ENCODE data around the gene ANGPTL3. TPM values are rescaled to one million over a fixed set of nuclear protein-coding genes. Genes with fewer than 3 reads are reported as not detected.

ANGPTL3 gene
- total and polyA plus RNA-seq, 10 of the 15 experiments (the other 5 are each of a cell fraction or from before 2014, with no cell fraction given) = 0.05 to 0.15 (median 0.07) TPM; not detected in 7

GRCh38 chr1:62652387-62652786, 55.1 kb downstream of the ANGPTL3 start:
- RAD21 ChIA-PET (ENCODE audit: unreplicated experiment) = no interaction called here
- no peaks in the 10 kb centered on the region for H3K27me3 ChIP-seq (replicated peaks in 1 of 2; ENCODE audit: control insufficient read depth in 2 of 2, insufficient read depth in 2 of 2, low read length in 1 of 2)
- no peak overlapping the region for H3K27ac ChIP-seq (ENCODE audit: control insufficient read depth, insufficient read depth)
- TF ChIP-seq HDAC6 (IDR thresholded peaks at IDR 0.05; ENCODE audit: unreplicated experiment) = no peak
- TF ChIP-seq TCF7 (IDR thresholded peaks at IDR 0.05; ENCODE audit: borderline replicate concordance) = no peak
- no peak for TF ChIP-seq STAT3 (IDR thresholded peaks at IDR 0.05; ENCODE audit: low read depth, low read length)
- TF ChIP-seq IRF4 (IDR thresholded peaks at IDR 0.05; ENCODE audit: low read depth, low read length) = no peak
- no peak for TF ChIP-seq SREBF1 (IDR thresholded peaks at IDR 0.05; ENCODE audit: low read length)
- no peak for TF ChIP-seq SUZ12 (IDR thresholded peaks at IDR 0.05; ENCODE audit: unreplicated experiment)
- TF ChIP-seq NFXL1 (IDR thresholded peaks at IDR 0.05; ENCODE audit: borderline replicate concordance) = no peak
- TF ChIP-seq ATF3 (IDR thresholded peaks at IDR 0.05; ENCODE audit: borderline replicate concordance, extremely low read depth, low read depth, low read length) = no peak
- TF ChIP-seq KAT2A (conservative IDR thresholded peaks at IDR 0.05; ENCODE audit: control insufficient read depth, low read depth, low read length) = no peak
- TF ChIP-seq NR2C1 (IDR thresholded peaks at IDR 0.05) = no peak
- TF ChIP-seq ZSCAN29 (IDR thresholded peaks at IDR 0.05) = no peak
- no peak for TF ChIP-seq NKRF (conservative IDR thresholded peaks at IDR 0.05)
- no peak for TF ChIP-seq SMARCA5 (IDR thresholded peaks at IDR 0.05)
- in situ Hi-C loops (cut with MboI) = no loop called here
- DNase-seq (ENCODE audit: low read depth, low spot score) (no peak), FAIRE-seq (no peak), ATAC-seq (no peak)
- no peak overlapping the region for H3K9ac ChIP-seq (ENCODE audit: control insufficient read depth, insufficient read depth, low read length)
- no TSS peak for BruUV-seq (replicated peaks)
- POLR2A ChIA-PET = interaction anchor here (1.2 kb wide), 1 partner anchor 93 kb away, joined by 3 read pairs; no protein-coding TSS in a partner anchor
- 0 out of 4 replicates have a peak, but pooled peaks cover 0 to 3% of the 10 kb centered on the region in 2 experiments for H3K36me3 ChIP-seq (ENCODE audit: control insufficient read depth in 2 of 2, insufficient read depth in 2 of 2, low read length in 1 of 2)
- H4K20me1 ChIP-seq (ENCODE audit: control insufficient read depth, insufficient read depth) = no peaks in the 10 kb centered on the region
- H3K79me2 ChIP-seq (ENCODE audit: control insufficient read depth, insufficient read depth, low read length) = peaks cover 3% of the 10 kb centered on the region; the same call in 1 of the 2 replicates
- CTCF ChIA-PET = no interaction called here
- H3K4me2 ChIP-seq (ENCODE audit: control insufficient read depth, insufficient read depth) = no peak overlapping the region
- intact Hi-C loops (cut with micrococcal nuclease; ENCODE audit: unreplicated experiment) = no loop called here
- no peak overlapping the region for H3K4me3 ChIP-seq
- H2AFZ ChIP-seq (ENCODE audit: control insufficient read depth, low read depth, low read length) = no peak overlapping the region
- H3K9me3 ChIP-seq (replicated peaks; ENCODE audit: control insufficient read depth, insufficient read depth, low read length) = no peaks in the 10 kb centered on the region
- SMC1A ChIA-PET (ENCODE audit: uncharacterized antibody, unreplicated experiment) = no interaction called here
- H3K4me1 ChIP-seq (ENCODE audit: control insufficient read depth, insufficient read depth, low read length) = no peaks in the 10 kb centered on the region

Measured in GM12878 (cell line).